OCI-LY7 (cell line): ENCODE results near the gene NLRP11. TPM values are rescaled to one million over a fixed set of nuclear protein-coding genes. Genes with fewer than 3 reads are reported as not detected.
A peak's percentile ranks its signal among the peaks of the same experiment; 100 is the strongest.

ENCODE experiments used
- BruUV-seq: library from RNA; stranded (reverse); fragments of 400-500 nt; replicated peaks from 2 replicates; lab custom pipeline; 2021; lab: Mats Ljungman, UMichigan
- CTCF ChIA-PET: fragments of 300-600 bp; sonication (Branson Sonifier 250); formaldehyde crosslinking; loops from one replicate; lab custom pipeline; 2022; ENCODE audit warnings: antibody characterized with exemption; ENCODE audit not compliant: unreplicated experiment; lab: Charles Lee
- POLR2A ChIA-PET: fragments of 300-600 bp; sonication (Branson Sonifier 250); formaldehyde crosslinking; loops from one replicate; lab custom pipeline; 2022; ENCODE audit warnings: antibody characterized with exemption; lab: Charles Lee
- DNase-seq: peaks from one replicate; pipeline ENCODE4 v3.0.0-alpha.2; 2015; ENCODE audit warnings: low spot score
- H2AFZ ChIP-seq: fragments of 200-600 bp; sonication (generic), shearing (Covaris generic); 2 replicates; pipeline ENCODE4 v1.6.1; 2014; ENCODE audit warnings: mild to moderate bottlenecking, antibody characterized with exemption, low read length, moderate library complexity
- H3K27ac ChIP-seq: fragments of 200-600 bp; sonication (generic); 2 replicates; pipeline ENCODE4 v1.5.1; 2014; ENCODE audit warnings: mixed run types, low read depth, mild to moderate bottlenecking, moderate library complexity, low read length, inconsistent platforms; ENCODE audit not compliant: poor library complexity, severe bottlenecking
- H3K36me3 ChIP-seq: fragments of 200-600 bp; sonication (generic); 2 replicates; pipeline ENCODE4 v1.6.1; 2014; ENCODE audit warnings: mild to moderate bottlenecking, antibody characterized with exemption, low read length, moderate library complexity, mixed read lengths; ENCODE audit not compliant: insufficient read depth
- H3K4me1 ChIP-seq: fragments of 200-600 bp; sonication (generic); 2 replicates; pipeline ENCODE4 v1.5.1; 2014; ENCODE audit warnings: mild to moderate bottlenecking, low read length; ENCODE audit not compliant: insufficient read depth, poor library complexity, severe bottlenecking
- H3K4me2 ChIP-seq: fragments of 200-600 bp; sonication (generic); 2 replicates; pipeline ENCODE4 v1.6.1; 2014; ENCODE audit warnings: mild to moderate bottlenecking, low read length
- H3K4me3 ChIP-seq: fragments of 200-600 bp; sonication (generic); 2 replicates; pipeline ENCODE4 v1.5.1; 2014; ENCODE audit warnings: mild to moderate bottlenecking, low read depth, low read length; ENCODE audit not compliant: poor library complexity, severe bottlenecking
- H3K79me2 ChIP-seq: fragments of 200-600 bp; sonication (generic); 2 replicates; pipeline ENCODE4 v1.6.1; 2016; ENCODE audit warnings: low read depth, mild to moderate bottlenecking, low read length, moderate library complexity, mixed read lengths; ENCODE audit not compliant: insufficient read depth
- H3K9me2 ChIP-seq: fragments of 200-600 bp; sonication (generic); 2 replicates; pipeline ENCODE4 v1.6.1; 2016; ENCODE audit warnings: mild to moderate bottlenecking, low read length, mixed read lengths; ENCODE audit not compliant: insufficient read depth
- H3K9me3 ChIP-seq: fragments of 200-600 bp; sonication (generic); 2 replicates; pipeline ENCODE4 v1.6.1; 2014; ENCODE audit warnings: mild to moderate bottlenecking, mixed run types, low read length, mixed read lengths
- H4K20me1 ChIP-seq: fragments of 200-600 bp; sonication (generic); 2 replicates; pipeline ENCODE4 v1.6.1; 2014; ENCODE audit warnings: mild to moderate bottlenecking, antibody characterized with exemption, low read length, moderate library complexity, mixed read lengths; ENCODE audit not compliant: insufficient read depth
- CTCF ChIP-seq: fragments of 200-600 bp; sonication (generic); conservative IDR thresholded peaks from 2 replicates; pipeline ENCODE4 v1.5.1; 2014; ENCODE audit warnings: mild to moderate bottlenecking, antibody characterized with exemption, low read length, moderate library complexity, mixed read lengths
- EZH2phosphoT487 ChIP-seq: fragments of 200-600 bp; sonication (generic); IDR thresholded peaks from 2 replicates; pipeline ENCODE4 v1.6.1; 2018; ENCODE audit warnings: low read depth, borderline replicate concordance, mild to moderate bottlenecking, mixed run types, antibody characterized with exemption, low read length, moderate library complexity, mixed read lengths
- intact Hi-C: fragments of 100-400 bp; cut with micrococcal nuclease; formaldehyde crosslinking; loops from one replicate; pipeline ENCODE4 v1.10.0; 2022; ENCODE audit not compliant: unreplicated experiment
- total RNA-seq, 2 experiments: library from RNA; depleted of rRNA in 1 of 2; stranded (reverse); fragments of >200 nt in 1 of 2; shearing (Covaris generic) in 1 of 2; gene quantifications; 2 replicates each; pipeline ENCODE4 v1.2.3, GENCODE V29; 2014 to 2022

NLRP11 gene
- total RNA-seq, 2 experiments from 2014 or later, result 79.3 to 91.6 TPM

- peak overlapping the region; percentile 14 for H3K4me2 ChIP-seq
- no peak overlapping the region for H3K4me3 ChIP-seq
- peaks cover 6% of the 10 kb centered on the region; the same call in 1 of the 2 replicates for H3K9me3 ChIP-seq
- BruUV-seq, result no TSS peak
- no peaks in the 10 kb centered on the region for H4K20me1 ChIP-seq
- no peaks in the 10 kb centered on the region; the same call in 1 of the 2 replicates for H3K36me3 ChIP-seq
- no peak for DNase-seq
- ChIA-PET POLR2A (interaction anchor here (0.6 to 1.6 kb wide), 3 partner anchors 8 to 359 kb away, joined by 3 to 5 read pairs (median 3); no protein-coding TSS in a partner anchor), CTCF (no interaction called here)
- peaks cover 50% of the 10 kb centered on the region for H3K4me1 ChIP-seq
- TF ChIP-seq EZH2phosphoT487 (no peak), CTCF (no peak)
- H3K79me2 ChIP-seq, result no peaks in the 10 kb centered on the region
- no peaks in the 10 kb centered on the region for H3K9me2 ChIP-seq
- H2AFZ ChIP-seq, result peak overlapping the region; percentile 71
- no peak overlapping the region for H3K27ac ChIP-seq
- intact Hi-C loops, result no loop called here
Observed at GRCh38 chr19:55838906-55839305, 7.1 kb upstream of the NLRP11 start.

GRCh38 chr19:55838251-55838650 is 6.5 kb upstream of the NLRP11 start:
- peaks cover 6% of the 10 kb centered on the region; the same call in 1 of the 2 replicates for H3K9me3 ChIP-seq
- H4K20me1 ChIP-seq, result no peaks in the 10 kb centered on the region
- BruUV-seq, result no TSS peak
- intact Hi-C loops, result no loop called here
- 0 out of 2 replicates have a peak overlapping the region, but pooled peaks have one; percentile 14 for H3K4me2 ChIP-seq
- H3K9me2 ChIP-seq, result no peaks in the 10 kb centered on the region
- TF ChIP-seq EZH2phosphoT487 (no peak), CTCF (no peak)
- CTCF ChIA-PET, result no interaction called here
- no peaks in the 10 kb centered on the region for H3K79me2 ChIP-seq
- peak overlapping the region; percentile 71; the same call in 1 of the 2 replicates for H2AFZ ChIP-seq
- DNase-seq, result no peak
- POLR2A ChIA-PET, result interaction anchor here (0.6 to 1.6 kb wide), 3 partner anchors 9 to 358 kb away, joined by 3 to 5 read pairs (median 3); no protein-coding TSS in a partner anchor
- H3K4me3 ChIP-seq, result no peak overlapping the region
- peaks cover 48% of the 10 kb centered on the region for H3K4me1 ChIP-seq
- H3K36me3 ChIP-seq, result no peaks in the 10 kb centered on the region; the same call in 1 of the 2 replicates
- no peak overlapping the region for H3K27ac ChIP-seq

GRCh38 chr19:55836340-55836739 is 4.5 kb upstream of the NLRP11 start, which contains the start of gene NLRP4:
TSS of gene NLRP4 (plus strand) at chr19:55836540. CDS start at chr19:55852081, 15,541 bp downstream.
- BruUV-seq, result no TSS peak
- ChIA-PET POLR2A (no interaction called here), CTCF (no interaction called here)
- no peak for DNase-seq
- Histone ChIP-seq H3K27ac (no peak within 1 kb of the TSS), H3K9me3 (no peaks in the 10 kb centered on the region), H3K4me1 (peaks cover 48% of the 10 kb centered on the region), H3K79me2 (peaks cover 5% of the 10 kb centered on the region), H3K4me3 (no peak within 1 kb of the TSS), H3K36me3 (no peaks in the 10 kb centered on the region), H4K20me1 (no peaks in the 10 kb centered on the region), H3K9me2 (no peaks in the 10 kb centered on the region), H3K4me2 (no peak within 1 kb of the TSS), H2AFZ (no peak within 1 kb of the TSS)
- intact Hi-C loops, result no loop called here
- TF ChIP-seq EZH2phosphoT487 (no peak), CTCF (no peak)
